ENCODE data around the gene MKI67.
A peak's percentile ranks its signal among the peaks of the same experiment; 100 is the strongest.
"Not testable (repeated sequence)": the region's sequence is repeated elsewhere in the genome, so short reads cannot be mapped to it uniquely, and the experiment has no call there.

Gene MKI67

GRCh38 chr10:128102480-128103228, 23.6 kb downstream of the MKI67 start:
- no peak for DNase-seq

GRCh38 chr10:128101901-128102300, 24.3 kb downstream of the MKI67 start:
- DNase-seq, result no peak

GRCh38 chr10:128099901-128100300, 26.3 kb downstream of the MKI67 start:
- no peak for DNase-seq

GRCh38 chr10:128098631-128099030, 27.6 kb downstream of the MKI67 start:
- DNase-seq, result no peak

- DNase-seq, result no peak
Measured at GRCh38 chr10:128097783-128098182, 28.4 kb downstream of the MKI67 start.

GRCh38 chr10:128096486-128097199, 29.6 kb downstream of the MKI67 start:
- no peak for DNase-seq

GRCh38 chr10:128095753-128096469, 30.3 kb downstream of the MKI67 start:
- DNase-seq, result no peak

GRCh38 chr10:128095027-128095752, 31.0 kb downstream of the MKI67 start:
- no peak for DNase-seq

- not testable (repeated sequence) for DNase-seq
Measured at GRCh38 chr10:128094596-128094995, 31.6 kb downstream of the MKI67 start.

- DNase-seq, result peak; percentile 20
Measured at GRCh38 chr10:128092454-128092853, 33.8 kb downstream of the MKI67 start.

GRCh38 chr10:128091636-128092210, 34.5 kb downstream of the MKI67 start:
- no peak for DNase-seq

- no peak for DNase-seq
Measured at GRCh38 chr10:128087884-128088709, 38.1 kb downstream of the MKI67 start.

GRCh38 chr10:128087146-128087883, 38.9 kb downstream of the MKI67 start:
- no peak for DNase-seq

- DNase-seq, result no peak
Measured at GRCh38 chr10:128086003-128086863, 40.0 kb downstream of the MKI67 start.

- no peak for DNase-seq
Measured at GRCh38 chr10:128084991-128085390, 41.2 kb downstream of the MKI67 start.

- DNase-seq, result no peak
Measured at GRCh38 chr10:128084364-128084763, 41.9 kb downstream of the MKI67 start.

GRCh38 chr10:128083191-128083895, 42.9 kb downstream of the MKI67 start:
- DNase-seq, result no peak

- no peak for DNase-seq
Measured at GRCh38 chr10:128081720-128082119, 44.5 kb downstream of the MKI67 start.

- DNase-seq, result no peak
Measured at GRCh38 chr10:128081222-128081621, 45.0 kb downstream of the MKI67 start.

Data from fibroblast of upper back skin (primary cell).